Left renal pelvis (tissue), 4 donors: ENCODE data around the gene PDAP1. TPM values are rescaled to one million over a fixed set of nuclear protein-coding genes. Genes with fewer than 3 reads are reported as not detected.
"Not testable (repeated sequence)": the region's sequence is repeated elsewhere in the genome, so short reads cannot be mapped to it uniquely, and the experiment has no call there.

Experiments
- DNase-seq, 4 donors: peaks; one replicate each; pipeline ENCODE4 v3.0.0-alpha.2; 2013; ENCODE audit warnings: low read depth in 4 of 4, low spot score in 3 of 4
- polyA plus RNA-seq, 4 donors: library from polyadenylated mRNA; unstranded; fragments of 120-200 nt; gene quantifications; one replicate each; pipeline ENCODE4 v1.2.1, GENCODE V29; 2013; ENCODE audit not compliant: insufficient read length in 4 of 4

Gene PDAP1
- polyA plus RNA-seq, 4 donors: 114 to 140 (median 137) TPM

DNA sequence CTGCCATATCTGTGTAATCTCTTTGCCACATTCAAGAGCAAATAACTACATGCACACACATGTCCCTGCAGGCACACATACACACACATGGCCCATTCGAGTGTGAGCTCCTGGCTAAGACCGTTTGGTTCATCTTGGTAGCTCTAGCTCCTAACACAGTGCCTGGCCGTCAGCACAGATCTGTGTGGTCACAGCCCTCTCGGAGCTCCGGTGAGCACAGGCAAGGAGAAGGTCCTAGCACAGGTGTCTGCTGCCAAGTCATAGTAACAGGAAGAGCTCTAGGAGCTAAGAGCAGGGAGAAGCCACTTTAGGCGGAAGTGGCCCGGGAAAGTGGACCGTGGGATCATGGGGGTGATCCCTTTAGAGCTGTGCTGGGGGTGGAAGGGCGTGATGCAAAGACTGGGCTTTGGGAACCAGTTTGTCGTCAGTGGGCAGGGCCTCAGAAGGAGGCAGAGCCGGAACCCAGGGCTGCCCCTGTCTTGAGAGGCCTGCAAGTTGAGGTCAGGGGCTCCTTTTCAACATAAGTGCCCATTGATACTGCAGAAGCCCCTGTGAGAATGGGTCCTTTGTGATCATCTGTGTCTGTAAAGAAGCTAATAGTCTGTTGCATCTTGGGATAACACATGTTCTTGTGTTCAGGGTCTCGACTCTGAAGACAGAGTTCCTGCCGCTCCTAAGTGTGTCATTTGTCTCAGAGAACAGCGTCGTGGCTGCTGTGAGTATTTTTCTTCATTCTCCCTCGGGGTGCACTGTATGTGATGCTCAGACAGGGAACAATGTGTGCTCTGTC, 50.5 kb downstream of the PDAP1 start:
- no peak for DNase-seq

DNA sequence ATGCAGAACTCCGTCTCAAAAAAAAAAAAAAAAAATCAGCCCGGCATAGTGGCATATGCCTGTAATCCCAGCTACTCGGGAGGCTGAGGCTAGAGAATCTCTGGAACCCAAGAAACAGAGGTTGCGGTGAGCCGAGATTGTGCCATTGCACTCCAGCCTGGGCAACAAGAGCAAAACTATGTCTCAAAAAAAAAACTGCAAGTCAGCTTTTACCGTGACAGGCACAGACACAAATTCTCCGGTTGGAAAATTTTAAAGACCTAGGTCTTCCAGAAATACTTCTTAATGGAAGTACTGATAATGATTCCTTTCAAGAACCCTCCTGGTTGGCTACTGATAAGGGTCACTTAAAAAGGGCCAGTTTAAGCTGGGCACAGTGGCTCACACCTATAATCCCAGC, 53.3 kb downstream of the PDAP1 start:
- DNase-seq: no peak

DNA sequence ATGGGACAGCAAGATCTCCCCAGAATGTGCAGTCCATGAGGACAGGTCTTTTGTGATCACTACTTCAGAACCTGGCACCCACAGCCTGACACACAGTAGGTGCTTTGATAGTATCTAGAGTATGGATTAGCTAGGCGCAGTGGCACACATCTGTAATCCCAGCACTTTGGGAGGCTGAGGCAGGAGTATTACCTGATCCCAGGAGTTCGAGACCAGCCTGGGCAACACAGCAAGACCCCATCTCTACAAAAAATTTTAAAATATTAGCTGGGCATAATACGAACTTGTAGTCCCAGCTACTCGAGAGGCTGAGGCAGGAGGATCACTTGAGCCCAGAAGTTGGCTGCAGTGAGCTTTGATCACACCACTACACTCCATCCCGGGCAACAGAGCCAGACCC, 56.1 kb downstream of the PDAP1 start:
- DNase-seq: no peak

GRCh38 chr7:99350641-99351040, 57.8 kb downstream of the PDAP1 start:
- DNase-seq: not testable (repeated sequence)

Other genes starting within 250 kb of the PDAP1 start
- not detected for gene KPNA7, start 200.5 kb downstream of the PDAP1 start, polyA plus RNA-seq
- under 1 TPM in 2 of 4 donors, not detected in 2; 0.03 to 0.50 TPM for gene MYH16, start 135.8 kb downstream of the PDAP1 start, polyA plus RNA-seq
- gene ARPC1A, start 82.7 kb downstream of the PDAP1 start, polyA plus RNA-seq: 100 to 1,000 TPM in 3 of 4 donors, 10 to 100 TPM in 1; 98.0 to 109 (median 106) TPM
- gene ARPC1B, start 33.9 kb downstream of the PDAP1 start, polyA plus RNA-seq: 10 to 100 TPM; 26.5 to 47.6 (median 34.2) TPM
- 100 to 1,000 TPM in 3 of 4 donors, 10 to 100 TPM in 1; 94.8 to 124 (median 108) TPM for gene BUD31, start 372 bp upstream of the PDAP1 start, polyA plus RNA-seq
- 1 to 10 TPM; 3.9 to 6.9 (median 4.6) TPM for gene PTCD1, start 30.2 kb upstream of the PDAP1 start, polyA plus RNA-seq
- gene CPSF4, start 30.3 kb upstream of the PDAP1 start, polyA plus RNA-seq: 10 to 100 TPM; 24.0 to 42.7 (median 29.2) TPM
- 100 to 1,000 TPM; 275 to 470 (median 437) TPM for gene ATP5MF, start 57.6 kb upstream of the PDAP1 start, polyA plus RNA-seq
- 10 to 100 TPM; 20.2 to 55.7 (median 27.9) TPM for gene ZNF789, start 64.3 kb upstream of the PDAP1 start, polyA plus RNA-seq
- 10 to 100 TPM; 11.6 to 18.6 (median 15.2) TPM for gene ZNF394, start 91.7 kb upstream of the PDAP1 start, polyA plus RNA-seq
- 10 to 100 TPM; 14.3 to 16.9 (median 15.0) TPM for gene ZKSCAN5, start 96.1 kb upstream of the PDAP1 start, polyA plus RNA-seq
- 10 to 100 TPM; 13.0 to 17.7 (median 15.0) TPM for gene FAM200A, start 143.5 kb upstream of the PDAP1 start, polyA plus RNA-seq
- gene ZNF655, start 150.0 kb upstream of the PDAP1 start, polyA plus RNA-seq: 100 to 1,000 TPM in 1 of 4 donors, 10 to 100 TPM in 3; 71.2 to 100 (median 78.3) TPM
- 1 to 10 TPM; 2.0 to 3.0 (median 2.5) TPM for gene TMEM225B, start 189.7 kb upstream of the PDAP1 start, polyA plus RNA-seq
- 10 to 100 TPM; 19.5 to 22.9 (median 19.6) TPM for gene ZSCAN25, start 208.3 kb upstream of the PDAP1 start, polyA plus RNA-seq